GM12872 (cell line): ENCODE measurements around the gene C19orf25.

Source experiments
- TF ChIP-seq, protein P1 (sequence below): IDR thresholded peaks from 3 replicates; pipeline ENCODE4 v1.5.1; 2011; ENCODE audit warnings: low read depth, mild to moderate bottlenecking, low read length, moderate library complexity; ENCODE audit not compliant: insufficient read depth

C19orf25 gene

GRCh38 chr19:1470305-1471009 is 8.6 kb downstream of the C19orf25 start:
- TF ChIP-seq, protein P1, sequence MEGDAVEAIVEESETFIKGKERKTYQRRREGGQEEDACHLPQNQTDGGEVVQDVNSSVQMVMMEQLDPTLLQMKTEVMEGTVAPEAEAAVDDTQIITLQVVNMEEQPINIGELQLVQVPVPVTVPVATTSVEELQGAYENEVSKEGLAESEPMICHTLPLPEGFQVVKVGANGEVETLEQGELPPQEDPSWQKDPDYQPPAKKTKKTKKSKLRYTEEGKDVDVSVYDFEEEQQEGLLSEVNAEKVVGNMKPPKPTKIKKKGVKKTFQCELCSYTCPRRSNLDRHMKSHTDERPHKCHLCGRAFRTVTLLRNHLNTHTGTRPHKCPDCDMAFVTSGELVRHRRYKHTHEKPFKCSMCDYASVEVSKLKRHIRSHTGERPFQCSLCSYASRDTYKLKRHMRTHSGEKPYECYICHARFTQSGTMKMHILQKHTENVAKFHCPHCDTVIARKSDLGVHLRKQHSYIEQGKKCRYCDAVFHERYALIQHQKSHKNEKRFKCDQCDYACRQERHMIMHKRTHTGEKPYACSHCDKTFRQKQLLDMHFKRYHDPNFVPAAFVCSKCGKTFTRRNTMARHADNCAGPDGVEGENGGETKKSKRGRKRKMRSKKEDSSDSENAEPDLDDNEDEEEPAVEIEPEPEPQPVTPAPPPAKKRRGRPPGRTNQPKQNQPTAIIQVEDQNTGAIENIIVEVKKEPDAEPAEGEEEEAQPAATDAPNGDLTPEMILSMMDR, result no peak

DNA sequence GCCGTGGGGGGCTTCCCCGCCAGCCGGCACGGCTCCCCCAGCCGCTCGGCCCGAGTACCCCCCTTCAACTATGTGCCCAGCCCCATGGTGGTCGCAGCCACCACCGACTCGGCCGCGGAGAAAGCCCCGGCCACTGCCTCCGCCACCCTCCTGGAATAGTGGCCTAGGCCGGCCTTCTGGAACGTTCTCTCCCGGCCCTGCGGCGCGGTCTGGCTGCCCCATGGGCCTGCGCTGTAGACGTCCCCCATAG is 9.0 kb downstream of the C19orf25 start:
- TF ChIP-seq, protein P1, result no peak

GRCh38 chr19:1469255-1470054 is 9.6 kb downstream of the C19orf25 start:
- TF ChIP-seq, protein P1, result no peak

- TF ChIP-seq, protein P1, result no peak
Measured at GRCh38 chr19:1468821-1469254, 10.2 kb downstream of the C19orf25 start.

- TF ChIP-seq, protein P1, result no peak
Measured at GRCh38 chr19:1468274-1468820, 10.7 kb downstream of the C19orf25 start.

- TF ChIP-seq, protein P1, result no peak
Measured at GRCh38 chr19:1467490-1468273, 11.3 kb downstream of the C19orf25 start.

- TF ChIP-seq, protein P1, result no peak
Measured at GRCh38 chr19:1467215-1467489, 11.9 kb downstream of the C19orf25 start.
